IgD-negative memory B cell (primary cell): ENCODE results near the gene ACAD10. TPM values are rescaled to one million over a fixed set of nuclear protein-coding genes. Genes with fewer than 3 reads are reported as not detected.
"Not testable (repeated sequence)": the region's sequence is repeated elsewhere in the genome, so short reads cannot be mapped to it uniquely, and the experiment has no call there.

Source experiments
- H3K27ac Mint-ChIP-seq, 3 donors: one replicate each; pipeline ENCODE4 v1.8.0; 2020 to 2022; ENCODE audit warnings: mild to moderate bottlenecking in 3 of 3, mixed read lengths in 3 of 3, moderate library complexity in 1 of 3
- H3K27me3 Mint-ChIP-seq: one replicate; pipeline ENCODE4 v1.8.0; 2021; ENCODE audit warnings: mixed read lengths
- H3K36me3 Mint-ChIP-seq: one replicate; pipeline ENCODE4 v1.8.0; 2020; ENCODE audit warnings: mild to moderate bottlenecking, mixed read lengths
- H3K4me1 Mint-ChIP-seq, 3 donors: one replicate each; pipeline ENCODE4 v1.8.0; 2020 to 2022; ENCODE audit warnings: mixed read lengths in 3 of 3, mild to moderate bottlenecking in 1 of 3
- H3K4me3 Mint-ChIP-seq, 4 donors: one replicate each; pipeline ENCODE4 v1.8.0; 2020 to 2022; ENCODE audit warnings: mild to moderate bottlenecking in 4 of 4, mixed read lengths in 4 of 4, moderate library complexity in 3 of 4
- H3K9me3 Mint-ChIP-seq, 3 donors: one replicate each; pipeline ENCODE4 v1.8.0; 2020 to 2021; ENCODE audit warnings: mixed read lengths in 3 of 3, mild to moderate bottlenecking in 1 of 3
- polyA plus RNA-seq: library from polyadenylated mRNA; unstranded; fragments of 300-500 nt; fragmentation: Illumina TruSeq; gene quantifications from one replicate; pipeline ENCODE4 v1.2.3, GENCODE V29; 2021

ACAD10 gene
- polyA plus RNA-seq, result 17.5 TPM

DNA sequence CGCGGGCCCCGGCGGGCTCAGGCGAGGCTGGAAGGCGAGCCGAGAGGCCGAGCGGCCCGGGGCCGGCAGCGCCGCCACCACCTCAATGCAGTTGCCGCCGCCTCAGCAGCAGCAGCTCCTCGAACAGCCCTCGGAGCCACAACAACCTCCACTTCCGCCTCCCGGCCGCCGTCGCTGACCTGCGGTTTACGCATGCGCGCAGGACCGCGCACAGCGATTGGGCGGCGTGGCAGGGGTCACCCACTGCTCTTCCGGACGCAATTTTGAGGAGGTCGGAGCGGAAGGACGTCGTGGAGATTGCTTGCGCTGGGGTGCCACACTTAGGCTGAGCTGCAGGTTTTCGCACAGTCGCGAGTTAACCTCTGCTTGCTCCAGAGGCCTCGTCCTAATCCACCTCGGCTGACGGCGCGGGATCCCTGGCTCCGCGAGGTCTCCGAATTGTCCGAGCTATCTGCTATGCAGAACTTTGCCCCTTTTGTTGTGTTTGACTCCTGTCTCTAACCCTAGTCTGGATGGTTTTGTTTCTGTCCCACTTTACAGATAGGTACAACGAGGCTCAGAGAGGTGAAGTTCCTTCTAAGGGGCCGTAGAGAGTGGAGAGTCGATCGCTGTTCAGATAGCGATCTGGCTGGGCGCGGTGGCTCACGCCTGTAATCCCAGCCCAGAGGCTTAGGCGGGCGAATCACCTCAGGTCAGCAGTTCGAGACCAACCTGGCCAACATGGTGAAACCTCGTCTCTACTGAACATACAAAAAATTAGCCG lies at the start of gene ACAD10, which contains the start of gene BRAP:
TSS of gene ACAD10 (plus strand) at position 243 of the 763 bp plus-strand sequence. CDS start 6,657 bp downstream, outside the sequence.
TSS of gene BRAP (minus strand) at position 146 of the 763 bp plus-strand sequence. CDS start 164 bp downstream, outside the sequence.
- no peaks in the 10 kb centered on the region for H3K36me3 Mint-ChIP-seq
- H3K27me3 Mint-ChIP-seq, result peaks cover 2% of the 10 kb centered on the region
- H3K9me3 Mint-ChIP-seq, result no peaks in the 10 kb centered on the region
- peaks cover 19 to 33% (median 32%) of the 10 kb centered on the region in 3 donors for H3K4me1 Mint-ChIP-seq
- peak within 1 kb of the TSS; percentile 98 for H3K27ac Mint-ChIP-seq
- H3K4me3 Mint-ChIP-seq, result peak within 1 kb of the TSS; percentile 92 to 99 (median 95)

DNA sequence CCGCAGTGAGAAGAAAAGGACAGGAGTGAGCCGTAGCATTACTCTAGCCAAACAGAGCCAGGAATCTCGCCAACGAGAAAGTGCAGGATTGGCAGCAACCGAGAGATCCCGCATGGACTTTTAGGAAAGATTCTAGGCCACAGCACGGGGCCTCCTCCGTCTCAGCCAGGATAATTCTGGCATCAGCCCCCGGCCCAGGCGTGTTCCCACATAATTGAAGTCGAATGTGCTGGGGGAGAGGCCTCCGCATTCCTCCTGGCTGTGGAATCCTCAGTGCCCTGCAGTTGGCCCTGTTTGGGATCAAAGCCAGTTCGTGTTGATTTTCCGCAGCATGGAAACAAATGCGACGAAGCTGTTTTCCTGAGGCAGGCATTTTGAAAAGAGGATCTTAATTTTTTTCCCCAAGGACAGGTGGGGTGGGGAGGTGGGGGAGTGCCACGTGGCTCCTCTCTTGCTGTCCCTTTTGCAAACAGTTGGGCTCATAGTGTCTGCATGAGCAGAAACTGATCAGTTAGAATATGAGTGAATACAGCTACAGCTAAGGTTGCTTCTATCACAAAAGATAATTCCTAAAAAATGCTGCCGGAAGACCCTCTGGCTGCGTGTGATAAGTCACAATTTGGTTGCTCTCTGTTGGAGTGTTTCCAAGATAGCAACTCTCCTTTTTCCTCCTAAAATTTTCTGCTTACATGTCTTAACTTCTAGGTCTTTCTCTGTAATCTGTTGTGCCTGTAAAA lies 49.5 kb upstream of the ACAD10 start:
- Mint-ChIP-seq H3K27me3 (no peaks in the 10 kb centered on the region), H3K27ac (no peak overlapping the region), H3K36me3 (no peaks in the 10 kb centered on the region), H3K4me3 (no peak overlapping the region), H3K9me3 (no peaks in the 10 kb centered on the region), H3K4me1 (peaks cover 0 to 4% (median 3%) of the 10 kb centered on the region in 3 donors)

DNA sequence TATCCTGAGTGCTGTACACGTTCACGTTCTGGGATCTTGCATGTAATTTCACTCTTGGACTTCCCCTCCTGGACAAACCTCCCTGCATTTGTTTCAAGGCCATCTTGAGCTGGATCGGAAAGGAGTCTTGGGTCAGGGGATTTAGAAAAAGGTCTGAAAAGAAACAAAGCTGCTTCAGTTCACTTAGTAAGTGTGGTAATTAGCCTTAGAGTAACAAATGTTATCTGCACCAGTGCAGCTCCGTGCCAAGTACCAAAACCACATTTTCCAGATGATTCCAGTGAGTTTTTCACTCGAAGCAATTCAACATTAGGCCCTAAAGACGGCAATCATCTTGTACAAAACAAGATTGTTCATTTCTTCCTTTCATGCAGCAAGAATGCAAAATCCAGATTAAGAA lies 47.3 kb upstream of the ACAD10 start:
- no peak overlapping the region for H3K4me3 Mint-ChIP-seq
- H3K27ac Mint-ChIP-seq, result peak overlapping the region in 1 of 3 donors; percentile 29

DNA sequence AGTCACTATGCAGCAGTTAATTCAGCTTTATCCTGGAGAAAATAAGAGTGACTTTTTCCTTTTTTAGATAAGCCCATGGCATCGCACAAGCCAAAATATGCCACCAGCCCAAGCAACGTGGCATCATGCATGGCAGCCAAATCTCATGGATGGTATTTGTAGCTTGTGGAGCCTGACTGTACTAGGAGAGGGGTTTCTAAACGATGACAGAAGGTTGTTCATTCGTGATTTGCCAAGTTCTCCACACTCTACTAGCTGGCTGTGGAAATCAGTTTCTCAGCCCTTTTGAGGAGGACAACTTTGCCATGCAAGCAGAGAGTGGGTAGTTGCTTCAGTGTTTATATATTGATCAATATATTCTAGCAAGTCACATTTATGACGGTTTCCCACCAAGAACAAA lies 45.3 kb upstream of the ACAD10 start:
- H3K27ac Mint-ChIP-seq, result peak overlapping the region in 1 of 3 donors; percentile 23
- H3K36me3 Mint-ChIP-seq, result no peaks in the 10 kb centered on the region
- no peak overlapping the region for H3K4me3 Mint-ChIP-seq
- H3K9me3 Mint-ChIP-seq, result no peaks in the 10 kb centered on the region
- no peaks in the 10 kb centered on the region for H3K27me3 Mint-ChIP-seq
- peaks cover 0 to 3% (median 3%) of the 10 kb centered on the region in 3 donors for H3K4me1 Mint-ChIP-seq

More for the DNA sequence above, 47.3 kb upstream of the ACAD10 start:
- H3K9me3 Mint-ChIP-seq, result no peaks in the 10 kb centered on the region
- H3K27me3 Mint-ChIP-seq, result no peaks in the 10 kb centered on the region
- peaks cover 0 to 4% (median 3%) of the 10 kb centered on the region in 3 donors for H3K4me1 Mint-ChIP-seq
- H3K36me3 Mint-ChIP-seq, result no peaks in the 10 kb centered on the region

DNA sequence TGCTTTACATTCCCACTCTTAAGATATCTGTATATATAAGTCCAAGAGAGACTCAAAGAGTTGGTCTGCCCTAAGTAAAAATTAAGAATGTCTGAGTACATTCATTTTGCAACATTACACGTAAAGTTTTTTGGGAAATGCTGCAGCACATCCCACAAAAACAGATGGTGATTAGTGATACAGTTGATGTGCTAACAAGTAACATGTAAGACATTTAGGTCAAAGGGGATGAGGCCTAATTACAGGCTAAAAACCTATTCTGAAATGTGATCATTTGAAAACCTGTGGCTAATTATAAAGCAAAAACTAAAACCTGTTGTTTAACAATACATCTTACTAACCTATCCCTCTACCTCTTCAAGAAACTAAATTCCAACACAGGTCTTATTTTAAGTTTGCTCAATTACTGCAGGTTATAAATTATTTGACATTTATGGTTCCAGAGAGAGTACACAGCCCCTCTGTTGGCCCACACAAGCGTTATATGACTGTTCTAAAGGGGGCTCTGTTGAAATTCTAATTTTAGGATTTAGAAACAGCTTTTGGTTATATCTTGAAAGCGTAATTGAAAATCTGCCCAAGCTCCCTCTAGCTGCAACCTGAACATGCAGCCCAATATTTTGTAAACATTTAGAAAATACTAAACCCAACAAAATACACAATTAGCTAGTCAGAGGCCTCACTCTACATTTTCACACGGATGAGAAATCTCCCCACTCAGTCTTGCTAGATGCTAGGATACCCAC lies 43.0 kb upstream of the ACAD10 start:
- H3K36me3 Mint-ChIP-seq, result peaks cover 4% of the 10 kb centered on the region

DNA sequence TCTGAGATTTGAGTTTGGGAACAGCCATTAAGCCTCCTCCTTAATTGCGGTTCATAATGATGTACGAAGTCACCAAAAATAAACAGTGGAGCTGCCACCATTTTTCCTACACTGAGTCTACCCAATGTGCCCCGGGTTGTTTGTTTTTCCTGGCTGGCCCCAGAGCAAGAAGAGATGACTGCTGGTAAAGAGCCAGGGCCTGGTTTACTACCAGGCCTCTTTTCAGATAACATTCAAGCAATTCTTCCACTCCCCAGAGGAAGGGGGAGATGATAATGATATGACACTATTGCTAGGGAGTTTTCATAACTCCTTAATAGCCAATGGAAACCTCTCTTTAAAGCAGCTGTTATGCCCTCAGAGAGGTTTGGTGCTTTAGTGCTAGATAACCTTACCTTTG lies 42.4 kb upstream of the ACAD10 start:
- H3K36me3 Mint-ChIP-seq, result peaks cover 4% of the 10 kb centered on the region
- H3K4me1 Mint-ChIP-seq, result peaks cover 0 to 1% (median 0%) of the 10 kb centered on the region in 3 donors

More for the DNA sequence above, 43.0 kb upstream of the ACAD10 start:
- peaks cover 0 to 1% (median 0%) of the 10 kb centered on the region in 3 donors for H3K4me1 Mint-ChIP-seq
- no peak overlapping the region for H3K27ac Mint-ChIP-seq
- H3K4me3 Mint-ChIP-seq, result no peak overlapping the region
- no peaks in the 10 kb centered on the region for H3K27me3 Mint-ChIP-seq
- no peaks in the 10 kb centered on the region for H3K9me3 Mint-ChIP-seq

DNA sequence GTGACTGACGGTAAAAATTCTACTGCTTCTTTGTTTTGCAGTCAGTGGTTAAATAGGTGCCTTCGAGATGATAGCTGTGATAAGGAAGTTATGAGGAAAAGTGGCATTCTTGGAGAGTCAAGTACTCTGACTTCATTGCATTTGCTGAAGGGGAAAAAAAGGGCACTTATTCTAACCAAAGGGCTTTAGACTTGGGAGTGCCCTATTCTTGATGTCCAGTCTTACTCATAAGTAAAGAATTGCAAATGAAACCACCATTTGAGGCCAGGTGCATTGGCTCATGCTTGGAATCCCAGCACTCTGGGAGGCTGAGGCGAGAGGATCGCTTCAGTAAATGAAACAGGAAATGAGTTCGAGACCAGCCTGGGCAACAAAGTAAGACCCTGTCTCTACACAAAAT lies 40.4 kb upstream of the ACAD10 start:
- Mint-ChIP-seq H3K4me1 (no peaks in the 10 kb centered on the region), H3K4me3 (no peak overlapping the region), H3K27me3 (no peaks in the 10 kb centered on the region), H3K27ac (no peak overlapping the region), H3K9me3 (no peaks in the 10 kb centered on the region), H3K36me3 (peaks cover 7% of the 10 kb centered on the region)

More for the DNA sequence above, 42.4 kb upstream of the ACAD10 start:
- H3K4me3 Mint-ChIP-seq, result no peak overlapping the region
- no peaks in the 10 kb centered on the region for H3K9me3 Mint-ChIP-seq
- peak overlapping the region in 1 of 3 donors; percentile 53 for H3K27ac Mint-ChIP-seq
- no peaks in the 10 kb centered on the region for H3K27me3 Mint-ChIP-seq

DNA sequence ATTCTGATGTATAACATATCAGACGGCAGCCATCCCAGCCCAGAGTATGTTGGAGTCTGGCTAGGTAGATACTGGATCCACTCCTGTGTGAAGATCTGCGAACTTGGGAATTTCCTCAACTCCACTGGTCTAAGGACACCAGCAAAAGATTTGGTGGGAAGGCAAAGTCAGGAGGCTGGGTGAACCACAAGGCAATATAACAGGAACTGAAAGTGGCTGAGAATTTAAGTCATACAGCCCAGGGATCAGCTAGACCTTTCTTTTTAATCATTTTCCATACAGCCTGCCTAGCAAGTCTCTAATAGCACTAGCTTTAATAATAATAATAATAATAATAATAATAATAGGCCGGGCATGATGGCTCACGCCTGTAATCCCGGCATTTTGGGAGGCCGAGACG lies 34.9 kb upstream of the ACAD10 start:
- Mint-ChIP-seq H3K9me3 (no peaks in the 10 kb centered on the region), H3K27me3 (no peaks in the 10 kb centered on the region), H3K27ac (no peak overlapping the region), H3K4me1 (no peaks in the 10 kb centered on the region), H3K36me3 (peaks cover 10% of the 10 kb centered on the region), H3K4me3 (no peak overlapping the region)

DNA sequence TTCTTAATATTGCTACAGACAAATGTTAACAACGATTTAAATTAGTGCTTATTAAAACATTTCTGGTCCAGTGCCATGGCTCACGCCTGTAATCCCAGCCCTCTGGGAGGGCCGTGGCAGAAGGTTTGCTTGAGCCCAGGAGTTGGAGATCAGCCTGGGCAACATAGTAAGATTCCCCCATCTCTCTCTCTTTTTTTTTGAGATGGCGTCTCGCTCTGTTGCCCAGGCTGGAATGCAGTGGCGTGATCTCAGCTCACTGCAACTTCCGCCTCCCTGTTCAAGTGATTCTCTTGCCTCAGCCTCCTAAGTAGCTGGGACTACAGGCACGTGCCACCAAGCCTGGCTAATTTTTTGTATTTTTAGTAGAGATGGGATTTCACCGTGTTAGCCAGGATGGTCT lies 33.3 kb upstream of the ACAD10 start:
- not testable (repeated sequence) for H3K27ac Mint-ChIP-seq, H3K4me3 Mint-ChIP-seq, H3K9me3 Mint-ChIP-seq, H3K36me3 Mint-ChIP-seq, H3K4me1 Mint-ChIP-seq, H3K27me3 Mint-ChIP-seq

DNA sequence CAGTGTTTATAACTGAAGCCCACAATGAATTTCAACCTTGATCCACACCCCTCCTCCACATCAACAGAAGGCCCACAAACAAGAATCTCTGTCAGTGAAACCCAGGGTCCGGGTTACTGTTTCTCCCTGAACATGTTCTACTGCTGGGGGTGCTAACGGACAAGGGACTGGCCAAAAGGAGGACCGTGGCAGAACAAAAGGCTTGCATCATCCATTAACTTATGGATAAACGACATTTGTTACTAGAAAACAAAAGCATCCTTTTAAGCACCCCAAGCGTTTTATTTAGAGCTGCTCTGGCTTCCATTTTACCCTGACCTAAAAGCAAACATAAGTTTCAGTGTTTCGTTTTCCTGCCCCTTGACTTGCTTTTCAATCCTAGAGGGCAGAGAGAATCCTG lies 32.3 kb upstream of the ACAD10 start:
- Mint-ChIP-seq H3K4me1 (peaks cover 0 to 1% (median 0%) of the 10 kb centered on the region in 3 donors), H3K36me3 (peaks cover 6% of the 10 kb centered on the region), H3K4me3 (no peak overlapping the region), H3K27ac (no peak overlapping the region), H3K9me3 (no peaks in the 10 kb centered on the region), H3K27me3 (no peaks in the 10 kb centered on the region)

DNA sequence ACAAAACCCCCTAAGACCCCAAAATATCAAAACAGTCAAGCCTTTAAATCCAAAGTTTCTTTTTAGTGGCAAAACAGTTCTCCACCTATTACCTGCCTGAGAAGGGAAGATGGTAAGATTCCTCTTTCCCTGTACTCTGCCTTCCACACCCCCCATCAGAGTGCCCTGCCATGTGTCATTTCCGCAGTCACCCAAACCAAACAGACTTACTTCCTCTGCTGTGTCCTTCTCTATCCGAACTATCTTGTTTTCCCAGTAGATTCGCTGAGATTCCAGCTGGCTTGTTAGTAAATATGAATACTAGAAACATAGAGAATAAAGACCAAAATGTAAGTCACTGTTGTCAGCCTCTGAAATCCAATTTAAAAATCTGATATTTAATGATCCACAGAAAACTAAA lies 30.5 kb upstream of the ACAD10 start:
- Mint-ChIP-seq H3K4me3 (no peak overlapping the region), H3K9me3 (no peaks in the 10 kb centered on the region), H3K36me3 (peaks cover 3% of the 10 kb centered on the region), H3K4me1 (peaks cover 0 to 1% (median 0%) of the 10 kb centered on the region in 3 donors), H3K27me3 (no peaks in the 10 kb centered on the region), H3K27ac (peak overlapping the region in 1 of 3 donors; percentile 76)

DNA sequence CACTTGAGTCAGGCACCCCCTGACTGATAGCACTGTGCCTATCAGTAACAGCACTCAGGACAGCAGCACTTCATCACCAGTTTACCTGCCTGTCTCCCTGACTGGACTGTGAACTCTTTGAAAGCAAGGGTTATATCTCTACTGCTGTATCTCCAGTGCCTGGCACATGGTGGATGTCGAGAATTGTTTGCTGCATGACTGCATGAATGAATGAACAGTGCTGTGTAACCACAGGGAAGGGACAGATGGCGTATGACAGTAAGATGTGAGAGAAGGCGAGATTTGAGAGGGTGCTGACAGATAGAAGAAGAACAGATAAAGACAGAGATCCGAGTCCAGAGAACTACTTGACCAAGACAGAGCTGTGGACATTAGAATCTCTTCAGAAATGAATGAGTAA lies 29.8 kb upstream of the ACAD10 start:
- Mint-ChIP-seq H3K36me3 (peaks cover 3% of the 10 kb centered on the region), H3K9me3 (no peaks in the 10 kb centered on the region), H3K4me1 (peaks cover 0 to 1% (median 0%) of the 10 kb centered on the region in 3 donors), H3K27me3 (no peaks in the 10 kb centered on the region), H3K4me3 (no peak overlapping the region), H3K27ac (no peak overlapping the region)

DNA sequence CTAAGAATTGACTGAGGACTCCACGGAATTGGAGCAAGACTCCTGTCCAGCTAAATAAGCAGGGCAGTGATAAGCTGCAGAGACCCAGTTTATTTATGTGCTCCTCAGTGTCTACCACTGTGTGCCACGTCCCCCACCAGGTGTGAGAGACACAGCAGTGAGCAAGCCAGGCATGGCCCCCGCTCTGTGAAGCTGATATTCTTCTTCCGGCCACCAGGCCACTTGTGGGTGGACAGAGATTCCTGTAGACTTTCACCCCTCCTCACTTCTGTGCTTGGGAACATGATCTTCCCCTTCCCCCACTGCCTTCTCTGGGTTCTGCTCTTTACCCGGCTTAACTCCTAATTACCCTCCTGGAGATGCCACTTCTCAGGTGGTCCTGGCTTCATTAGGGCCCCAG lies 21.4 kb upstream of the ACAD10 start:
- H3K4me3 Mint-ChIP-seq, result no peak overlapping the region
- H3K36me3 Mint-ChIP-seq, result peaks cover 7% of the 10 kb centered on the region
- no peak overlapping the region for H3K27ac Mint-ChIP-seq
- H3K9me3 Mint-ChIP-seq, result no peaks in the 10 kb centered on the region
- no peaks in the 10 kb centered on the region for H3K4me1 Mint-ChIP-seq
- H3K27me3 Mint-ChIP-seq, result no peaks in the 10 kb centered on the region

DNA sequence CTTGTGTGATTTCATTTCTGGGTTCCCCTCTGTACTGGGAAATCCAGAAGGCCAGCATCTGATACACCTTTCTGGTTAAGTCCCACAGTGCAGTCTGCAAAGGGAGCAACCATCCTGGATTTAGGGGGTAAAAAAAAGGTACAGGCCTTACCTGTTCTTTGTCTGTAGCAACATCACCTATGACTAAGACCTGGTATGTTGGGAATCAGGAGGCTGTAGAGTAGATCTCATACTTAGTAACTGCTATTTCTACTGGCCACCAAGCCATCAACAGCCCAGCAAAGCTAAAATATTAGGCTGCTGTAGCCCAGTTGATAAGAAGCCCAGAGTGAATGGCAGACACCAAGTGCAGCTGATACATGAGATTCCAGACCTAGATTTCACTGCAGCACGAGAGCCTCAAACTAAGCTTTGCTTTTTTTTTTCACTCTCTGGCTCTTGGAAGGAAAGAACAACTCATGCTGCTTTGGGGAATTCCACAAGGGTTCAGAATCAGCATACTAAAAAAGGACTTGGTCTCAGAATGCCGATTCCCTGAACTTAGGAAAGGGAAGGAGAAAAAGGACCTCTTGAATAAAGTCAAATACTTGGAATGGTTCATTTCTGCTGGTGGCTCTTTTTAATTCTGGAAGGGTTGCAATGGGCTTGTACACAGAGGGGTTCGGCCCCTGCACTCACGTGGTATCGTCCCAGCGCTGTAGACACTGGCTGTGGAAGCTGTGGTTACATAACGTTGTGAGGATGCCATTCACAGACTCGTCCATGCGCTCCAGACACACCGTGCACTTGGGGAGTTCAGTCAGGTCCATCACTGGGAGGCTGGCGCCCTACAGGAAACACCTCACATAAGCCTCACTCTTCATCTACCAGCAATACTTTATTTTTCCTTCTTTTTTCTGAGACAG lies 20.6 kb upstream of the ACAD10 start:
- H3K9me3 Mint-ChIP-seq, result no peaks in the 10 kb centered on the region
- no peaks in the 10 kb centered on the region for H3K4me1 Mint-ChIP-seq
- H3K4me3 Mint-ChIP-seq, result no peak overlapping the region
- no peak overlapping the region for H3K27ac Mint-ChIP-seq
- peaks cover 7% of the 10 kb centered on the region for H3K36me3 Mint-ChIP-seq
- H3K27me3 Mint-ChIP-seq, result no peaks in the 10 kb centered on the region
